Loucy (cell line): ENCODE data around the gene RAB8B.

Experiments used
- EZH2phosphoT487 ChIP-seq: fragments of 200-600 bp; IDR thresholded peaks from 2 replicates; pipeline ENCODE4 v1.6.1; 2018; ENCODE audit warnings: antibody characterized with exemption, mild to moderate bottlenecking, moderate library complexity, borderline replicate concordance
- TF ChIP-seq, protein P1 (sequence below): fragments of 200-600 bp; sonication (generic); conservative IDR thresholded peaks from 2 replicates; pipeline ENCODE4 v1.5.1; 2014; ENCODE audit warnings: mild to moderate bottlenecking, antibody characterized with exemption, low read length

DNA sequence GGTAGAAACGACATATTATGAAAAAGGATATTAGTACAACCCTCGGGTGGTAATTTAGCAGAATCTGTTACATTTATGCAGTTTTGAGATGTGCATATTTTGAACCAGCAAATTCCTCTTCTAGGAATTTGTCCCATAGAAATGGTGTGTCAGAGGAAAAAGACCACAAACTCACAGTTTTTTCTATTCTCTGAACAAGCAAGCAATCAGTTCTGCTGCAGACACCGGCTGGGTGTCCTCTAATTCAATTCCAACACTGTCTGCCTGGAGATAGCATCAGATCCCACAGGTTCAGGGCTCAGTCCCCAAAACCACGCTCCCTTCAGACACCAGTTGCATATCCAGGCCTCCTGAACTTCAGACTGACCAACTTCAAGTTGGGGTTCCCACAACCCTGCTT is 124.4 kb downstream of the RAB8B start:
- TF ChIP-seq, protein P1, sequence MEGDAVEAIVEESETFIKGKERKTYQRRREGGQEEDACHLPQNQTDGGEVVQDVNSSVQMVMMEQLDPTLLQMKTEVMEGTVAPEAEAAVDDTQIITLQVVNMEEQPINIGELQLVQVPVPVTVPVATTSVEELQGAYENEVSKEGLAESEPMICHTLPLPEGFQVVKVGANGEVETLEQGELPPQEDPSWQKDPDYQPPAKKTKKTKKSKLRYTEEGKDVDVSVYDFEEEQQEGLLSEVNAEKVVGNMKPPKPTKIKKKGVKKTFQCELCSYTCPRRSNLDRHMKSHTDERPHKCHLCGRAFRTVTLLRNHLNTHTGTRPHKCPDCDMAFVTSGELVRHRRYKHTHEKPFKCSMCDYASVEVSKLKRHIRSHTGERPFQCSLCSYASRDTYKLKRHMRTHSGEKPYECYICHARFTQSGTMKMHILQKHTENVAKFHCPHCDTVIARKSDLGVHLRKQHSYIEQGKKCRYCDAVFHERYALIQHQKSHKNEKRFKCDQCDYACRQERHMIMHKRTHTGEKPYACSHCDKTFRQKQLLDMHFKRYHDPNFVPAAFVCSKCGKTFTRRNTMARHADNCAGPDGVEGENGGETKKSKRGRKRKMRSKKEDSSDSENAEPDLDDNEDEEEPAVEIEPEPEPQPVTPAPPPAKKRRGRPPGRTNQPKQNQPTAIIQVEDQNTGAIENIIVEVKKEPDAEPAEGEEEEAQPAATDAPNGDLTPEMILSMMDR: no peak
- no peak for TF ChIP-seq EZH2phosphoT487
